NCI-H69 (cell line): ENCODE data around the gene ALKBH3.

Source experiments
- DNase-seq: peaks from one replicate; lab custom pipeline; 2025; lab: John Stamatoyannopoulos, UW

ALKBH3 gene

GRCh38 chr11:43962383-43963278 lies 82.0 kb downstream of the ALKBH3 start:
- DNase-seq: peak; percentile 89

DNA sequence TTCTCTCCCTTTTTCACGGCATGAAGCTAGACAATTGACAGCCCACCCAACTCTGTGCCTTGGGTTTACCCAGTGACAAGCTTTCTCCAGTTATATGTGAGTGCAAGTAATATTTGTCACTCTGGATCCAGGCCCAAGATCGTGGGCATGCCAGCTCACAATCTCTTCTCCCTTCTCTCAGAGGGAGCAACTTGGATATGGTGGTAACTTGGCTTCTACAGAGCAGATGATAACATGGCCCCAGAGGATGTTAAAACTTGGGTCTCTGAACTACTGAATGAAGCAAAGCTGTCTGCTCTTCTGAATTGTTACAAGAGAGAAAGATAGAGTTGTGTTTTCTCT lies 82.6 kb downstream of the ALKBH3 start:
- no peak for DNase-seq

DNA sequence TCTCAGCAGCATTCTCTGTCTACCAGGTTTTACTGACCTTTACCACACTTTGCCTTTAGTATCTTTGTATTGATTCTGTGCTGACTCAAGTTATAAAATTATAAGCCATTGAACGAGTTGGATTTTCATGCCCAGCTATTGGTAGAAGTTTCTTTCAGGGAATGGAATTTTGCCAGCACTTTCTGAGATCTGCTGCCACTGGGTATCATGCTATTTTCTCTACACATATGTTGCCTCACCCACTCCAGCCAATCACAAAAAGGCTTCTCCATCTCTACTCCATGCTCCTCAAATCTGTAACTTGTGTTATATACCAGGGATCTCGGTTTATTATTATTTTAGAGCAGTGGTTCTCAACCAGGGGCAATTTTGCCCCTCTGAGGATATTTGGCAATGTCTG lies 87.0 kb downstream of the ALKBH3 start:
- DNase-seq: no peak

- DNase-seq: no peak
These were observed 88.1 kb downstream of the ALKBH3 start for GRCh38 chr11:43968719-43969118.

GRCh38 chr11:43969543-43969942 lies 88.9 kb downstream of the ALKBH3 start:
- peak; percentile 75 for DNase-seq
